Left ventricle myocardium inferior (tissue), 1 donor: Measurements from ENCODE around the gene PRIM2. TPM values are rescaled to one million over a fixed set of nuclear protein-coding genes. Genes with fewer than 3 reads are reported as not detected.
"Not testable (repeated sequence)": the region's sequence is repeated elsewhere in the genome, so short reads cannot be mapped to it uniquely, and the experiment has no call there.

Experiments
- DNase-seq: peaks from one replicate; pipeline ENCODE4 v3.0.0-alpha.2; 2020
- H3K27ac ChIP-seq: fragments of 200-600 bp; replicated peaks from 2 replicates; pipeline ENCODE4 v1.8.0; 2021
- H3K27me3 ChIP-seq: fragments of 200-600 bp; 2 replicates; pipeline ENCODE4 v1.8.0; 2021; ENCODE audit warnings: low read depth
- H3K36me3 ChIP-seq: fragments of 200-600 bp; 2 replicates; pipeline ENCODE4 v1.8.0; 2021
- H3K4me1 ChIP-seq: fragments of 200-600 bp; 2 replicates; pipeline ENCODE4 v1.8.0; 2021
- H3K4me3 ChIP-seq: fragments of 200-600 bp; 2 replicates; pipeline ENCODE4 v1.8.0; 2021; ENCODE audit warnings: mild to moderate bottlenecking, moderate library complexity
- H3K9me3 ChIP-seq: fragments of 200-600 bp; replicated peaks from 2 replicates; pipeline ENCODE4 v1.8.0; 2021
- intact Hi-C: fragments of 100-400 bp; cut with micrococcal nuclease; formaldehyde crosslinking; loops from one replicate; pipeline ENCODE4 v1.11.0; 2022
- total RNA-seq: library from RNA; stranded (reverse); fragmentation: NEBNext Ultra II Directional; extraction: Animal tissue kit (Norgen Biotek cat#: 25700); gene quantifications from one replicate; pipeline ENCODE4 v1.2.1, GENCODE V29; 2021
- donor health status: DM: no; HTN: yes; CAD: no; lungs with severe emphysema.

PRIM2 gene
- total RNA-seq, 1 donor from 2014 or later, result 3.2 TPM

DNA sequence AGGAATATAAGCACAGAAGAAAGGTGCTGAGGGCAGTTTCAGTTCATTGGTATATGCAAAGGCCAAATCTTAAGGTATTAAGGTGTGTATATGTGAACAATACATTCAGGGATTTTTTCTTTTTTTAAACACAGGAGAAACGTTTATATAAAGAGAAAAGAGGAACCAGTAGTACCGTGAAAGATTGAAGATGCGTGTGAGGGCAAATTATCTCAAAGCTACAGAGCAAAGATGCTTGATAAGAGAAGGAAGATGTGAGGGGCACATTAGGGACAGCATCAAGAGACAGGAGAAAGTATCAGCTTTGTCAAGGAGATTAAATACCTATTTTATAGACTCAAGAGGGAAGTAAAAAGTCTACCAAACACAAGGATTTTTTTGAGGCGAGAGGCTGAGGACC lies 165.0 kb downstream of the PRIM2 start:
- not testable (repeated sequence) for H3K27ac ChIP-seq

DNA sequence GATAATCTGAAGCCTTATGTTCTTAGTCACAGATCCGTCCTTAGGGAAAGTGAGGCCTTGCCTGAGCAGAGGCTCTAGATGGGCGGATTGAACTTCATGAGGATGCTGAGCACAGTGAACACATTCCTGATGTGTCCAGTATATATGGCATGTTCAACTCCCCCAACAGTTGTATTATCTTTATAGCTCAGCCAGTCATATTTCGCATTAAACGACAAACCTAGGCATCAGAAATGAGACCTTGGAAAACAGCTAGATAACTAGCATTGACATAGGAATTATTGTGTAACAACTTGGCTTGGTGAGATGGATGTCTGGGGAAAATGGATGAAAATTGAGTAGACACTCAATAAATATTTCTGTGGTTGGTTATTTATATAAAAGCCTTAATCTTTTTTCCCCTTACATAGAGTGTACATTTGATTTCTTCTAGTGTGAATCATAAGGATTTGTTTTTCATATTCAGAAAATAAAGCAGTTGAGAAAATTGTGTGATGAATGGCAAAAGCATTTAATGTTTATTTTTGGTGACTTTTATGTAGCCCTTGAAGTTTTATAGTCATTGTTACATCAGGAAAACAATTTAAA lies 169.2 kb downstream of the PRIM2 start:
- intact Hi-C loops, H3K4me3 ChIP-seq, H3K27ac ChIP-seq, H3K27me3 ChIP-seq, H3K4me1 ChIP-seq, H3K9me3 ChIP-seq, DNase-seq, H3K36me3 ChIP-seq: not testable (repeated sequence)

More for the DNA sequence above, 165.0 kb downstream of the PRIM2 start:
- intact Hi-C loops, H3K9me3 ChIP-seq, H3K36me3 ChIP-seq, H3K4me3 ChIP-seq, H3K4me1 ChIP-seq, H3K27me3 ChIP-seq, DNase-seq: not testable (repeated sequence)

DNA sequence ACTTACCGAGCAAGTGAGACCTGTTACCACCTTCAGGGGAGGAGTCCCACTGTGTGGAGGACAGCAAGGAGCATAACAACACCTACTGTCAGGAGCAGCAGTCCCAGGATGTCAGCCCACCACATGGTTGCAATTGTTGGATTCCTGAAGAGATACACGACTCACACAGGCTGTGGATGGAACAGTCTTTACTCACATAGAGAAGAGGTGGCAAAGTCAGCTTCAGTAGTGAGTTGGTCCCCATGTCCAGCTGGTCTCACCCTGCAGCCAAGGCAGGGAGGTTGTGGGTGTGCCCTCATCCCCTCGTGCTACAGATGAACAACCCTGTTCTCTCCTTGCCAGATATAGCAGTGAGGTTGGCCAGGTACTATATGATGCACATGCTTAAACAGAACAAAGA lies 171.1 kb downstream of the PRIM2 start:
- H3K4me1 ChIP-seq, H3K27me3 ChIP-seq, DNase-seq, H3K4me3 ChIP-seq, intact Hi-C loops, H3K27ac ChIP-seq, H3K9me3 ChIP-seq, H3K36me3 ChIP-seq: not testable (repeated sequence)

DNA sequence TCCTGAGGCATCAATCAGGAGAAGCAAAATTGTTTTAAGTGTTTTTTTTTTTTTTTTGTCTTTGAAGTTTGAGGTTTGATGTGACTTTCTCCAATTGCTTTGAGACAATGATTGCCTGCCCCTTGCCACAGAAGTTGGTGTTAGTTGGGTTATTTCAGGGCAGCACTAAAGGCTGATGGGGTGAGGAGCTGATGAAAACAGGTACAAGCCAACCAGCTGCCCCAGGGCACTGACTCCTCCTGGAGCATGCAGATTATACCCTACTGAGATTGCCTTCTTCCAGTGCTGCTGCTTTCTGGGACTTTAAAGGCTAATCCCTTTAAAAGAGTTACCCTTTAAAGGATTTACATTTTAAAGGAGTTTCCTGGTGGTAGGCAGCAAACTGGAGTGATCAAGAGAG lies 172.5 kb downstream of the PRIM2 start:
- not testable (repeated sequence) for H3K4me3 ChIP-seq, H3K27me3 ChIP-seq

DNA sequence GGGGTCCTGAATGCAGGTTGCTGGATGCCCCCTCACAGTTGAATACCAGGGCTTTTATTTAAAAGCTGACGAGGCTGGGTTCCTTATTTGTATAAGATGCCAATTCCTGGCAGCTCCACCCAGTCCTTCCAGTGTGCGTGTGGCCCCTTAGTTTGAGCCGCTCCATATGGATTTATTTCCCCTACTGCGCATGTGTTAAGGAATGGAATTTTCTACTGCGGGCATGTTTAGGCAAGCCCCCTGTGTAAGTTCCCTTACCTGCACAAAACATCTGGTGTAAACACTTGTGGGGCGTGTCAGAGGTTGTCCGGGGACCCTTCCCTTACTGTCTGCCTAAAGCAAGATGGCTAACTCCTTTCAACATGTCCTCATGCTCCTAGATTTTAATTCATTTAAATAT lies 174.4 kb downstream of the PRIM2 start:
- H3K4me3 ChIP-seq, H3K4me1 ChIP-seq, H3K27me3 ChIP-seq, H3K36me3 ChIP-seq, H3K9me3 ChIP-seq, intact Hi-C loops, H3K27ac ChIP-seq, DNase-seq: not testable (repeated sequence)

More for the DNA sequence above, 172.5 kb downstream of the PRIM2 start:
- H3K36me3 ChIP-seq, H3K27ac ChIP-seq, H3K4me1 ChIP-seq, DNase-seq, intact Hi-C loops, H3K9me3 ChIP-seq: not testable (repeated sequence)

DNA sequence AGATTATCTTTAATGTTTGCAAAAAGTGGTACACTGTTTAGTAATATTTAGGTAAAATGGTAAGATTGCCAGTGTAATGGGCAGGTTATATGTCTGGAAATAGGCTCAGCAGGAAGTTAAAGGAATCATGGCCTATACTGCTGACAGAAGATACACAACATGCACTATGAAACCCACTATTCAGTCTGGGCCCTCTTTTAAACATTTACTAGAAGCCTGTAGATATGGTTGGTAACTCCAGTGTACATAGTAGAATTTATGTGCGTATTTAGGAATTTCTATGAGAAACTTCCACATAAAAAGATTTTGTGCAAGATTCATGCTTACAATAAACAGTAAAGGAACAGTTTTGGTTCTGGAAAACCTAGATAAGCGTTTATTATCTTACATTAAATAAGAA lies 178.8 kb downstream of the PRIM2 start:
- intact Hi-C loops, H3K4me3 ChIP-seq, DNase-seq, H3K27me3 ChIP-seq, H3K9me3 ChIP-seq, H3K36me3 ChIP-seq, H3K27ac ChIP-seq, H3K4me1 ChIP-seq: not testable (repeated sequence)

DNA sequence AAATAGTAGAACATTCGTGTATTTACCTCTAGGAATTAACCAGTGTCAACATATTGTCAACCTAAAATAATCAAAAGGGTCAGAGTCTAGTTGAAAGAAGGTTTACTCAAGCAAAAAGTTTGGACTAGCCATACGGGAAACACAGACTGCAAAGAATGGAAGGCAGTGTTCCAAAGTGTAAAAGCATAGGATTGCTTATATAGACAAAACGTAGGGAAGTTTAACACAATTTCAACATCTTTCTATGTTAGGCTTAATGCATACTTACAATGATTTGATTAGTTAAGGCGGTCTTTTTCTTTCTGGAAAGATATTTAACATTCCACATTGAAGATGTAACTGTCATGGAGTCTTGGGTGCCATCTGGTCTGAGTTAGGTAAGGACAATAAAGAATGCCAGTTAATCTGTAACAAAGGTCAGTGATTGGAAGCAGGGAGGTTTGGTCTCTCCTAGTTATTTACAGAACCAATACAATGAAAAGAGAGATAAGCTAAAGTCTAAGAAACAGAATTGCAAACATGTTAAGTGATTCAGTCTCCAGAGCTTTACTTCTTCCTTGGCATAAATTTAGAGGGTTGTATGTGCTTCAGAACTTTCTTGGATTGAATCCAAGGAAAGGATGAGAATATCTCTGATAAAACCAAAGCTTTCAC lies 183.1 kb downstream of the PRIM2 start:
- intact Hi-C loops, H3K4me1 ChIP-seq, H3K27ac ChIP-seq, H3K36me3 ChIP-seq, H3K4me3 ChIP-seq, H3K9me3 ChIP-seq, DNase-seq, H3K27me3 ChIP-seq: not testable (repeated sequence)

DNA sequence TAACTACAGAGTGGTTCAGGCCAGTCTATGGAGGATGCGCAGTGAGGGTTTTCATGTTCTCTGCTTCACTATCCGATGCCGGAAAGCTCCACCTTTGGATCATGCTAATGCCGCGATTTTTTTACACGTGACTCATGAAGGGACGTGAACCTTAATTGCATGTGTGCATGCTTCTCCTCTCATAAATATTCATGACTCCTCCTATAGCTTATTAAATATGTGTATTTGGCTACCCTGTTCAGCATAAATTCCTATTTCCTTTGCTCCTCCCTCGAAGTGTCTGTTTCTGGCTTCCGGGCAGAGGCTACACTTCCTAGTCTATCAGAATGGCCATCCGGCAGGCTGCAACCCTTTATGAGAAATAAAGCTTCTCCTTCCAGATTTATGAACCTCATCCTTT lies 185.0 kb downstream of the PRIM2 start:
- DNase-seq, H3K27ac ChIP-seq, H3K4me3 ChIP-seq, intact Hi-C loops, H3K4me1 ChIP-seq, H3K36me3 ChIP-seq, H3K27me3 ChIP-seq, H3K9me3 ChIP-seq: not testable (repeated sequence)

DNA sequence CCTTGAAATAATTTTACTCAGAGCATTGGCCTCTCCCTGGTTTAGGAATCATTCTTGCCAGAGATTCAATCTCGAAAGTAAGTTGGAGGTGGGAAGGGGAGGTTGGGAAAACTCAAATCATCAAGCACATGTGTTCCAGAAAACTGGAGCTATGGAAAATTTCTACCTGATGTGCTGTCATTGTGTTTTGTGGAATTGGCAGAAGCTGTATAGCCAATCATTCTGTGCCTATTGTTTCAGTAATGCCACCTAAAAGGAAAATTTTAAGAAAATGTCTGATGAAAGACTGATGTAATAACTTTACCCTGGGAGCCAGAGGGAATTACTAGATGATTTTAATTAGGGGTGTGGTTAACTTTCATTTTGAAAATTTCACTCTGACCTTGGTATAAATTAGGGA lies 187.8 kb downstream of the PRIM2 start:
- H3K36me3 ChIP-seq, H3K27me3 ChIP-seq, H3K9me3 ChIP-seq, H3K27ac ChIP-seq, DNase-seq, H3K4me1 ChIP-seq, H3K4me3 ChIP-seq, intact Hi-C loops: not testable (repeated sequence)

DNA sequence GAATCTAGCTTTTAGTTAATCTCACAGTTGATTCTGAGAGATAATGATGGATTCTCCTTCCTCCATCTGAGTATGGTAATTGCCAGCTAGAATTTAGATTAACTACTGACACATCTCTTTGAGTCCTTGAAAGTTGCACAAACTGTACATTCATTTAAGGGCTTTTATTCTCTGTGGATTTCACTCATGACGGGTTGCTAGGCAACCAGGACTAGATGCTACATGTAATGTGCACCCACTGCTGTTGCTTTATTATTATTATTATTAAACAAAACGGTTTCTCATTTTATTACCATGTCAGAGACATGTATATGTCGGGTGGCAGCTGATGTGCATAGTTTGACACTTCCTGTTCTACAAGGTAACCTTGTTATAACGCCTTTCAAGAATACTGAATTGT lies 193.0 kb downstream of the PRIM2 start:
- H3K9me3 ChIP-seq, H3K27ac ChIP-seq, H3K4me1 ChIP-seq, intact Hi-C loops, H3K4me3 ChIP-seq, H3K36me3 ChIP-seq, DNase-seq, H3K27me3 ChIP-seq: not testable (repeated sequence)

DNA sequence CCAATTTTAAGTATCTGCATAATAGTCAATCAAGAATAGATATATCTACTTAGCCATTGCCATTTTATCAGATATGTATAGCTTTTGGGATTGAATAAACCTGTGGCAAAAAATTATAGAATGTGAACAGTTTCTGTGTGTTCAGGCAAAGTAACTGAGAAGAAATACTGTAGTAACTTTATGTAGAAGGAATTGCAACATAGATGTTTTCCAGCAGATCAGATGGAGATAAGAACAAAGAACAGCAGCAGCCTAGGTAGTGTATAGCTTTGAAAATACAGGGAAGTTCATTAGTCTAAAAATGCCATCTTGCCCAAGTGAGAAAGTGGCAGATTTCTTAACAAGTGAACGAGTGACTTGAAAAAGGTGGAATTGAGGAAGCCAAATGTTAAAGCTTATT lies 197.7 kb downstream of the PRIM2 start:
- DNase-seq, H3K27ac ChIP-seq, intact Hi-C loops, H3K27me3 ChIP-seq, H3K4me3 ChIP-seq, H3K36me3 ChIP-seq, H3K4me1 ChIP-seq, H3K9me3 ChIP-seq: not testable (repeated sequence)

DNA sequence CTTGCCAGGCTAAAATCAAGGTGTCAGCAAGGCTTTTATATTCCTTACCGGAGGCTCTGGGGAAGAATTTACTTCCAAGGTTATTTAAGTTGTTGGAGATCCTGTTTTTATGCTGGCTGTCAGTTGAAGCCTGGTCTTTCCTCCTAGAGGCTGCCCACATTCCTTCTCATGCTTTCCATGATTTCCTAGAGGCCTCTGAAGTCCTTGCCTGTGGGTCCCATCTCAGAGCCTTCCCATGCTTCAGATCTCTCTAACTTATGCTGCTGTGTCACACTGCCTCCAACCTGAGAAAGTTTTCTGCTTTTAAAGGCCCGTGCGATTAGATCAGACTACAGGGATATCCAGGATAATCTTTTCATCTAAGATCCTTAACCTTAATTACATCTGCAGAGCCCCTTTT lies 198.4 kb downstream of the PRIM2 start:
- H3K36me3 ChIP-seq, H3K27me3 ChIP-seq, DNase-seq, H3K27ac ChIP-seq, H3K4me1 ChIP-seq, H3K9me3 ChIP-seq, H3K4me3 ChIP-seq, intact Hi-C loops: not testable (repeated sequence)

DNA sequence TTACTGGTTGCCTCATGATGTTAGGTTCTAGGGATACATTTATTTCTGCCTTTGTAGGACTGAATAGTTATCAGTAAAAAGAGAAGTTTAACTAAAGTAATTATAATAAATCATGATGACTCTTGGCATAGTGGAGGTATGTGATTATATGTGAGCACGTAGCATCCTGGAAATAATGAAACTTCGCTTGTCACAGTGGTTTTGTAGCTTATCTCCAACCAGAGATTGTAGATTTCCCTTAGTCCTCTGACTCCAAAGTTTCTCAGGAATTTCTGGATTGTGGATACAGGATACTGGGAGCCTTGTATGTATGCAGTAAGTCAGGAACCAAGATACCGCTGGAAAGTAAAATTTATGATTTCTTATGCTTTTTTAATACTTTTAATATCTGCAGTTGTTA lies 199.3 kb downstream of the PRIM2 start:
- DNase-seq, H3K4me3 ChIP-seq, H3K27me3 ChIP-seq, intact Hi-C loops, H3K27ac ChIP-seq, H3K4me1 ChIP-seq, H3K9me3 ChIP-seq, H3K36me3 ChIP-seq: not testable (repeated sequence)

DNA sequence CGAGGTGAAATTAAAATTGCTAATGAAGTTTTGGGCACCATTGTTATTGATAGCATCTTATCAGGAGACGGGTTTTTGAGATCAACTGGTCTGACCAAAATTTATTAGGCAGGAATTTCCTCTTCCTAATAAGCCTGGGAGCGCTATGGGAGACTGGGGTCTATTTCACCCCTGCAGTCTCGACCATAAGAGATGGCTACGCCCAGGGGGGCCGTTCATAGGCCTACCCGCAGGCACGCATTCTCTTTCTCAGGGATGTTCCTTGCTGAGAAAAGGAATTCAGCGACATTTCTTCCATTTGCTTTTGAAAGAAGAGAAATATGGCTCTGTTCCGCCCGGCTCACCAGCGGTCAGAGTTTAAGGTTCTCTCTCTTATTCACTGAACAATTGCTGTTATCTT lies 201.8 kb downstream of the PRIM2 start:
- H3K27me3 ChIP-seq, H3K36me3 ChIP-seq, intact Hi-C loops, DNase-seq, H3K4me3 ChIP-seq, H3K9me3 ChIP-seq, H3K27ac ChIP-seq, H3K4me1 ChIP-seq: not testable (repeated sequence)
